Breast epithelium (tissue), 4 donors: ENCODE measurements around the gene MRPL20. TPM values are rescaled to one million over a fixed set of nuclear protein-coding genes. Genes with fewer than 3 reads are reported as not detected.
A peak's percentile ranks its signal among the peaks of the same experiment; 100 is the strongest.

Experiments
- DNase-seq, 2 donors: peaks; one replicate each; pipeline ENCODE4 v3.0.0-alpha.2; 2019; ENCODE audit warnings: low spot score in 2 of 2
- H3K27ac ChIP-seq, 2 donors: fragments of 200-600 bp; sonication (generic) in 1 of 2; one replicate each; pipeline ENCODE4 v1.5.1; 2016 to 2019; ENCODE audit warnings: mild to moderate bottlenecking in 1 of 2
- H3K27me3 ChIP-seq, 2 donors: fragments of 200-600 bp; sonication (generic) in 1 of 2; one replicate each; pipeline versions ENCODE4 v1.5.1 to v1.6.0; 2017 to 2019; ENCODE audit warnings: control low read depth in 1 of 2, mild to moderate bottlenecking in 1 of 2
- H3K36me3 ChIP-seq: fragments of 200-600 bp; one replicate; pipeline ENCODE4 v1.5.1; 2019
- H3K4me1 ChIP-seq, 2 donors: fragments of 200-600 bp; sonication (generic); one replicate each; pipeline ENCODE4 v1.5.1; 2016 to 2019; ENCODE audit warnings: control low read depth in 1 of 2
- H3K4me3 ChIP-seq, 3 donors: fragments of 200-600 bp; sonication (generic); 1 replicate in 2 of 3; 2 replicates in 1 of 3; pipeline ENCODE4 v1.5.1; 2016 to 2019; ENCODE audit warnings: mild to moderate bottlenecking in 3 of 3, moderate library complexity in 2 of 3
- H3K9me3 ChIP-seq, 2 donors: fragments of 200-600 bp; sonication (generic) in 1 of 2; one replicate each; pipeline ENCODE4 v1.5.1; 2016 to 2019; ENCODE audit warnings: control low read depth in 1 of 2
- CTCF ChIP-seq, 3 donors: fragments of 450-650 bp; IDR thresholded peaks; one replicate each; pipeline ENCODE4 v1.5.1; 2016 to 2017; ENCODE audit warnings: antibody characterized with exemption in 3 of 3, mild to moderate bottlenecking in 3 of 3, moderate library complexity in 3 of 3
- POLR2A ChIP-seq: fragments of 450-650 bp; IDR thresholded peaks from one replicate; pipeline ENCODE4 v1.6.1; 2016; ENCODE audit warnings: antibody characterized with exemption, mild to moderate bottlenecking, moderate library complexity
- POLR2AphosphoS5 ChIP-seq, 3 donors: sonication (generic); formaldehyde crosslinking; IDR thresholded peaks; one replicate each; pipeline ENCODE4 v1.6.1; 2017; ENCODE audit warnings: antibody characterized with exemption in 3 of 3
- intact Hi-C: fragments of 100-400 bp; cut with DNase I; formaldehyde crosslinking; loops from one replicate; pipeline ENCODE4 v1.15.1; 2023; ENCODE audit warnings: low total_unique reads
- total RNA-seq, 3 donors: library from RNA; depleted of rRNA; stranded (reverse); fragments of >200 nt; gene quantifications; one replicate each; pipeline ENCODE4 v1.1.0, GENCODE V29; 2016

MRPL20 gene
- total RNA-seq, 3 donors from 2014 or later = 127 to 149 (median 147) TPM

GRCh38 chr1:1374589-1374928 lies 32.5 kb downstream of the MRPL20 start:
- Histone ChIP-seq H3K4me3 (peak overlapping the region; percentile 98 to 99 (median 99)), H3K27me3 (no peaks in the 10 kb centered on the region), H3K9me3 (no peaks in the 10 kb centered on the region), H3K4me1 (peaks cover 13 to 15% of the 10 kb centered on the region in 2 donors), H3K27ac (peak overlapping the region; percentile 95 to 98), H3K36me3 (no peaks in the 10 kb centered on the region)
- DNase-seq = no peak
- intact Hi-C loops = no loop called here
- no peak for TF ChIP-seq CTCF (IDR thresholded peaks at IDR 0.05)
- TF ChIP-seq POLR2A = no peak
- no peak for TF ChIP-seq POLR2AphosphoS5 (IDR thresholded peaks at IDR 0.05)

GRCh38 chr1:1373815-1374588 lies 33.1 kb downstream of the MRPL20 start:
- Histone ChIP-seq H3K9me3 (no peaks in the 10 kb centered on the region), H3K4me3 (peak overlapping the region; percentile 98 to 99 (median 99)), H3K36me3 (no peaks in the 10 kb centered on the region), H3K27me3 (no peaks in the 10 kb centered on the region), H3K4me1 (peaks cover 13 to 15% of the 10 kb centered on the region in 2 donors), H3K27ac (peak overlapping the region; percentile 95 to 98)
- TF ChIP-seq CTCF (IDR thresholded peaks at IDR 0.05) (no peak), POLR2A (no peak)
- intact Hi-C loops = no loop called here
- no peak for DNase-seq

GRCh38 chr1:1373051-1373814 lies 33.9 kb downstream of the MRPL20 start:
- H3K36me3 ChIP-seq = no peaks in the 10 kb centered on the region
- H3K9me3 ChIP-seq = no peaks in the 10 kb centered on the region
- H3K27ac ChIP-seq = no peak overlapping the region
- H3K4me1 ChIP-seq = peaks cover 13 to 15% of the 10 kb centered on the region in 2 donors
- intact Hi-C loops = no loop called here
- H3K4me3 ChIP-seq = no peak overlapping the region
- DNase-seq = no peak
- no peak for TF ChIP-seq POLR2AphosphoS5 (IDR thresholded peaks at IDR 0.05)
- TF ChIP-seq POLR2A = no peak
- TF ChIP-seq CTCF (IDR thresholded peaks at IDR 0.05) = no peak
- no peaks in the 10 kb centered on the region for H3K27me3 ChIP-seq

- peak overlapping the region in 1 of 2 donors; percentile 40 for H3K27ac ChIP-seq
- peaks cover 13 to 15% of the 10 kb centered on the region in 2 donors for H3K4me1 ChIP-seq
- intact Hi-C loops = no loop called here
- H3K27me3 ChIP-seq = no peaks in the 10 kb centered on the region
- H3K36me3 ChIP-seq = no peaks in the 10 kb centered on the region
- H3K9me3 ChIP-seq = no peaks in the 10 kb centered on the region
- H3K4me3 ChIP-seq = peak overlapping the region in 2 of 3 donors; percentile 1 to 41
- peak in 1 of 2 donors; percentile 81 for DNase-seq
- TF ChIP-seq POLR2A (no peak), CTCF (IDR thresholded peaks at IDR 0.05) (peak; percentile 68 to 89 (median 86)), POLR2AphosphoS5 (IDR thresholded peaks at IDR 0.05) (no peak)
These were observed 35.1 kb downstream of the MRPL20 start for GRCh38 chr1:1371746-1372711.
